GM19463 (cell line): ENCODE results near the gene CHEK1.
"Not testable (repeated sequence)": the region's sequence is repeated elsewhere in the genome, so short reads cannot be mapped to it uniquely, and the experiment has no call there.

Source experiments
- ATAC-seq: cut with Tn5 transposase; IDR thresholded peaks from one replicate; pipeline ENCODE4 v1.9.1; 2021; ENCODE audit warnings: mild to moderate bottlenecking, moderate library complexity; ENCODE audit not compliant: unreplicated experiment

CHEK1 gene

GRCh38 chr11:125690006-125690405 is 65.0 kb downstream of the CHEK1 start:
- ATAC-seq, result no peak

- ATAC-seq, result no peak
Observed at GRCh38 chr11:125692887-125693286, 67.9 kb downstream of the CHEK1 start.

GRCh38 chr11:125694951-125695350 is 70.0 kb downstream of the CHEK1 start:
- no peak for ATAC-seq

- no peak for ATAC-seq
Observed at GRCh38 chr11:125701018-125701610, 76.2 kb downstream of the CHEK1 start.

GRCh38 chr11:125701858-125702621 is 77.1 kb downstream of the CHEK1 start:
- ATAC-seq, result no peak

GRCh38 chr11:125704686-125705085 is 79.7 kb downstream of the CHEK1 start:
- ATAC-seq, result not testable (repeated sequence)

GRCh38 chr11:125720781-125721180 is 95.8 kb downstream of the CHEK1 start:
- no peak for ATAC-seq

GRCh38 chr11:125724125-125724524 is 99.2 kb downstream of the CHEK1 start:
- no peak for ATAC-seq
